Measurements from ENCODE around the gene BLOC1S2.

BLOC1S2 gene

GRCh38 chr10:100286051-100287033 lies at the start of gene BLOC1S2:
TSS of gene BLOC1S2 (minus strand) at chr10:100286680. CDS start at chr10:100286659, 21 bp downstream.
- DNase-seq (ENCODE audit: low spot score) = peak; percentile 97
- TF ChIP-seq CTCF (IDR thresholded peaks at IDR 0.05; ENCODE audit: extremely low read depth, missing control alignments) = no peak

DNA sequence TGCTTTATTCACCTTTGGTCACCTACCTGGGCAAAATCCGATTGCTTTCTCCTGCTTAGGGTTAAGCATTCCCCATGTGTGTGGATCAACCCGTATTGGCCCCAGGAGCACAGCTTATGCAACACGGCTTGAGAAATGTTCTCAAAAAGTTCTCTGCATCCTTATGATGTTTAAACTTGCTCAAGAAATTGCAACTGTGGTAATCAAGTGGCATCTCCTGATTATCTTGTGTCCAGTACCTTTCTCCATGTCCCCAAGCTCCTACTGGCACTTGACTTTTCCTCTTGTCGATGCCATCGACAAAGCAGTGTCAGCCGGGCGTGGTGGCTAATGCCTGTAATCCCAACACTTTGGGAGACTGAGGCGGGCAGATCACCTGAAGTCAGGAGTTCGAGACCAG lies 48.3 kb upstream of the BLOC1S2 start:
- no peak for TF ChIP-seq CTCF (IDR thresholded peaks at IDR 0.05; ENCODE audit: extremely low read depth, missing control alignments)
- DNase-seq (ENCODE audit: low spot score) = no peak

- no peak for TF ChIP-seq CTCF (IDR thresholded peaks at IDR 0.05; ENCODE audit: extremely low read depth, missing control alignments)
- DNase-seq (ENCODE audit: low spot score) = no peak
Observed at GRCh38 chr10:100333661-100334440, 47.4 kb upstream of the BLOC1S2 start.

GRCh38 chr10:100333106-100333505 lies 46.6 kb upstream of the BLOC1S2 start:
- TF ChIP-seq CTCF (IDR thresholded peaks at IDR 0.05; ENCODE audit: extremely low read depth, missing control alignments) = no peak
- DNase-seq (ENCODE audit: low spot score) = no peak

DNA sequence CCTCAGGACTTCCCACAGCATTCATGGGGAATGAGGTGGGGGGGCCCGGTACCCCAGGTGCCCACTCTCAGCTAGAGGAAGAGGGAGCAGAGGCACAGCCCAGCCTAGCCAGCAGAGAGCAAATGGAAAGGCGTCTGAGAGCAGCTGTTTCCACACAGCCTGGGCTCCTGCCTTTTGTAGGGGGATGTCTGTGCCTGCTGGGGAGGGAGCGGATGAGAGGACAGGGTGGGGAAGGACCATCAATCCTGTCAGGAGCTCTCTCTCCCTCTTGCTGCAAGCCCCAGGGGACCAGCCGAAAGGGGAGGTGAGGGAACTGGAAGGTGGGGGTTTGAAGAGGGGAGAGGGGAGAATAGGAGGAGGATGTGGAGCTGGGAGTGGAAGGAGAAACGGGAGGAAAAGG lies 43.6 kb upstream of the BLOC1S2 start, which contains the start of gene PKD2L1:
Gene PKD2L1 (minus strand): TSS at position 150 of the 400 bp plus-strand sequence. CDS start 125 bp downstream, at position 25.
- DNase-seq (ENCODE audit: low spot score) = no peak
- no peak for TF ChIP-seq CTCF (IDR thresholded peaks at IDR 0.05; ENCODE audit: extremely low read depth, missing control alignments)

- DNase-seq (ENCODE audit: low spot score) = no peak
- TF ChIP-seq CTCF (IDR thresholded peaks at IDR 0.05; ENCODE audit: extremely low read depth, missing control alignments) = no peak
Observed at GRCh38 chr10:100328198-100328597, 41.7 kb upstream of the BLOC1S2 start.

GRCh38 chr10:100327718-100328009 lies 41.2 kb upstream of the BLOC1S2 start:
- no peak for TF ChIP-seq CTCF (IDR thresholded peaks at IDR 0.05; ENCODE audit: extremely low read depth, missing control alignments)
- no peak for DNase-seq (ENCODE audit: low spot score)

All from GM20000 (cell line).